Mesangial cell (primary cell): ENCODE results near the gene PCDHGA4. TPM values are rescaled to one million over a fixed set of nuclear protein-coding genes. Genes with fewer than 3 reads are reported as not detected.

ENCODE experiments used
- total RNA-seq: library from RNA; depleted of rRNA; stranded (reverse); fragments of >200 nt; gene quantifications from 2 replicates; pipeline ENCODE4 v1.2.3, GENCODE V29; 2015

PCDHGA4 gene
- total RNA-seq, result 0.33 and 2.2 TPM in 2 replicates

GRCh38 chr5:141354900-141355469 lies at the start of gene PCDHGA4:
Gene PCDHGA4, plus strand, starts transcription at chr5:141355021. Its CDS starts 87 bp downstream, at chr5:141355108.

GRCh38 chr5:141320225-141321169 lies 34.3 kb upstream of the PCDHGA4 start, which contains the start of gene TAF7:
Gene TAF7, minus strand, starts transcription at chr5:141320784. Its CDS starts 740 bp downstream, at chr5:141320044.

GRCh38 chr5:141330299-141331080 lies 24.3 kb upstream of the PCDHGA4 start, which contains the start of gene PCDHGA1:
Gene PCDHGA1, plus strand, starts transcription at chr5:141330514.

DNA sequence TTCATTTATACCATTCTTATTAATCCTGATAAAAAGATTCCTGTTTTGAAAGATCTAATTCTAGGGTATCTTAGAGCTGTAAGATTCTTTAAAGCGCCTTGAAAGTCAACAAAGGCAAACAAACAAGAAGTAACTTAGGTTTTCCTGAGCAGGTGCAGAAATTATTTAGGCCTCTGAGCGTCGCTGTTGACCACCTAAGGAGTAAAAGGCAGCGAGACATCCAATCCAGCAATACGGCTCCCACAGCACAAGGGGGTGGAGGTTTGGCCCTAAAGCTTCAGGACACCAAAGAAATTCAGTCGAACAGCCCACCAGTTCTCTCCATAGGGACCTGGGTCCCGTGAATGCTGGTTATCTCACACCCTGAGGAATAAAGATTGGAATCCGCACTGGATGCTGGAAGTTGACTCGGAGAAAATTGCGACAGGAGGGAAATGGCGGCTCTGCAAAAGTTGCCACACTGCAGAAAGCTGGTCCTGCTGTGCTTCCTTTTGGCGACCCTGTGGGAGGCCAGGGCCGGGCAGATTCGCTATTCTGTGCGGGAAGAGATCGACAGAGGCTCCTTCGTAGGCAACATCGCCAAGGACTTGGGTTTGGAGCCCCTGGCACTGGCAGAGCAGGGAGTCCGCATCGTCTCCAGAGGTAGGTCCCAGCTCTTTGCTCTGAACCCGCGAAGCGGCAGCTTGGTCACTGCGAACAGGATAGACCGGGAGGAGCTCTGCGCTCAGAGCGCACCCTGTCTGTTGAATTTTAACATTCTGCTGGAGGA lies 16.1 kb upstream of the PCDHGA4 start, which contains the start of gene PCDHGA2:
Gene PCDHGA2, plus strand, starts transcription at position 223 of the 769 bp plus-strand sequence.

GRCh38 chr5:141343242-141343952 lies 11.4 kb upstream of the PCDHGA4 start, which contains the start of gene PCDHGA3:
Gene PCDHGA3, plus strand, starts transcription at chr5:141343829. Its CDS starts 205 bp downstream, at chr5:141344034.

DNA sequence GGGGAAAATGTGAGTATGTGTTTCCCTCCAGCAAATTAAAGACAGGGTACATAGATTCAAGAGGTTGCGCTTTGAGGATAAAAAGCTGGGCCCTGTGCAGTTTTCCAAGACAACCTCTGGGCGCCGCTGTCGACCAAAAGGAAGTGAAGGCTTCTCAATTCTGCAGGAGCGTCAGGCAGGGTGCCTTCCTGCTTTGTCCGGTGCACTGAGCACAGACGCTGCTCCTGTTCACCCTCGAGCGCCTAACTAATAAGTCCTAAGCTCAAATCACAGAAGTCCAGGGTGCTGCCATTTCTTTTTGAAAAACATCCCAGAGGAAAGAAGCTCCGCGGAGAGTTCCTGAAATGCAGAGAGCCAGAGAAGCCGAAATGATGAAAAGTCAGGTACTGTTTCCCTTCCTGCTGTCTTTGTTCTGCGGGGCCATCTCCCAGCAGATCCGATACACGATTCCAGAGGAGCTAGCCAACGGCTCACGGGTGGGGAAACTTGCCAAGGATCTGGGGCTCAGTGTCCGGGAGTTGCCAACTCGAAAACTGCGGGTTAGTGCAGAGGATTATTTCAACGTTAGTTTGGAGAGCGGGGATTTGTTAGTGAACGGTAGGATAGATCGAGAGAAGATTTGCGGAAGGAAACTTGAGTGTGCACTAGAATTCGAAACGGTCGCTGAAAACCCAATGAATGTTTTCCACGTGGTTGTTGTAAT lies 4.8 kb upstream of the PCDHGA4 start, which contains the start of gene PCDHGB1:
Gene PCDHGB1, plus strand, starts transcription at position 183 of the 703 bp plus-strand sequence. Its CDS starts 162 bp downstream, at position 345.

GRCh38 chr5:141359790-141360426 lies 5.1 kb downstream of the PCDHGA4 start, which contains the start of gene PCDHGB2:
Gene PCDHGB2, plus strand, starts transcription at chr5:141359994. Its CDS starts 142 bp downstream, at chr5:141360136.

GRCh38 chr5:141363952-141364660 lies 9.3 kb downstream of the PCDHGA4 start, which contains the start of gene PCDHGA5:
Gene PCDHGA5, plus strand, starts transcription at chr5:141364162. Its CDS starts 169 bp downstream, at chr5:141364331.

DNA sequence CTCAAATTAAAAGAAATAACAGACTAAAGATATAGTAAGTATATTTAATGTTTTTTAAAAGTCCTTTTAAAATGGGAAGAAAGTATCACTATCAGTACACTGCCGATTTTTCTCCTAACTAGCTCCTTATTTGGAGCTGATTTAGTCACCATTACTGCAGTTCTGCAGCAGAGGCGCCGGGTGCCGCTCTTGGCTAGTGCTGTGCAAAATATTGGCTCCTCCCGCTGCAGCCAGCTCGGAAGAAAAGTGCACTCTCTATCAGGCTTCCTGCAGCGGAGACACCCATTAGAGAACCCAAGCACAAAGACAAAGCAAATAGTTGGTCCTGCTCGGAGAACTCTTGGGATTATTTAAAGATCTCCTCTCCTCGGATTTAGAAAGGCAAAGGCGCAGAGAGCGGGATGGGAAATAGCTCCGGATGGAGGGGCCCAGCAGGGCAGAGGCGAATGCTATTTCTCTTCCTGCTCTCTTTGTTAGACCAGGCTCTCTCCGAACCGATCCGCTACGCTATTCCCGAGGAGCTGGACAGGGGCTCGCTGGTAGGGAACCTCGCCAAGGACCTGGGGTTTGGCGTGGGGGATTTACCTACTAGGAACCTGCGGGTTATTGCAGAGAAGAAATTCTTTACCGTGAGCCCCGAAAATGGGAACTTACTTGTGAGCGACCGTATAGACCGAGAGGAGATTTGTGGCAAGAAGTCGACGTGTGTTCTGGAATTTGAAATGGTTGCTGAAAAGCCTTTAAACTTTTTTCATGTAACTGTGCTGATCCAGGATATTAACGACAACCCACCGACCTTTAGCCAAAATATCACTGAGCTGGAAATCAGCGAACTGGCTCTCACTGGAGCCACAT lies 15.4 kb downstream of the PCDHGA4 start, which contains the start of gene PCDHGB3:
Gene PCDHGB3, plus strand, starts transcription at position 249 of the 855 bp plus-strand sequence. Its CDS starts 153 bp downstream, at position 402.

DNA sequence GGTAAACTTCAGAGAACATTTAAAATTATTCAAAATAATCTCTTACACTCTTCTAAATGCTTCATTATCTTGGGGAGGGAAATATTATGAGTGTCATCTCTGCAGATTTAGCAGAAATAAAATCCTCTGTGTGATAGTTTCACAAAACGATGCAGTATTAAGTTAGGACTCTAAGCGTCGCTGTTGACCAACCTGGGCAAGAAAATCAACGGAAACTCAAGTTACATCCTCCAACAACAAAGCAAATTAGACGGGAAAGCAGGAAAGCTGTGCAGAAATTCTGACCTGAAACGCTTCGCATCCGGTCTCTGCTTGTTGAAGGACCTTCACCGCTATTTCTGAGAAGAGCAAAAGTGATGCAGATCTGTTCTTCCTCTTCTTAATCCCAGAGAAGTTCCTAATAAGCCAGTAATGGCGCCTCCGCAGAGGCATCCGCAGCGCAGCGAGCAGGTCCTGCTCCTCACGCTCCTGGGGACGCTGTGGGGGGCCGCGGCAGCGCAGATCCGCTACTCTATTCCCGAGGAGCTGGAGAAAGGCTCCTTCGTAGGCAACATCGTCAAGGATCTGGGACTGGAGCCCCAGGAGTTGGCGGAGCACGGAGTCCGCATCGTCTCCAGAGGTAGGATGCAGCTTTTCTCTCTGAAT lies 19.0 kb downstream of the PCDHGA4 start, which contains the start of gene PCDHGA6:
Gene PCDHGA6, plus strand, starts transcription at position 219 of the 645 bp plus-strand sequence. Its CDS starts 193 bp downstream, at position 412.

DNA sequence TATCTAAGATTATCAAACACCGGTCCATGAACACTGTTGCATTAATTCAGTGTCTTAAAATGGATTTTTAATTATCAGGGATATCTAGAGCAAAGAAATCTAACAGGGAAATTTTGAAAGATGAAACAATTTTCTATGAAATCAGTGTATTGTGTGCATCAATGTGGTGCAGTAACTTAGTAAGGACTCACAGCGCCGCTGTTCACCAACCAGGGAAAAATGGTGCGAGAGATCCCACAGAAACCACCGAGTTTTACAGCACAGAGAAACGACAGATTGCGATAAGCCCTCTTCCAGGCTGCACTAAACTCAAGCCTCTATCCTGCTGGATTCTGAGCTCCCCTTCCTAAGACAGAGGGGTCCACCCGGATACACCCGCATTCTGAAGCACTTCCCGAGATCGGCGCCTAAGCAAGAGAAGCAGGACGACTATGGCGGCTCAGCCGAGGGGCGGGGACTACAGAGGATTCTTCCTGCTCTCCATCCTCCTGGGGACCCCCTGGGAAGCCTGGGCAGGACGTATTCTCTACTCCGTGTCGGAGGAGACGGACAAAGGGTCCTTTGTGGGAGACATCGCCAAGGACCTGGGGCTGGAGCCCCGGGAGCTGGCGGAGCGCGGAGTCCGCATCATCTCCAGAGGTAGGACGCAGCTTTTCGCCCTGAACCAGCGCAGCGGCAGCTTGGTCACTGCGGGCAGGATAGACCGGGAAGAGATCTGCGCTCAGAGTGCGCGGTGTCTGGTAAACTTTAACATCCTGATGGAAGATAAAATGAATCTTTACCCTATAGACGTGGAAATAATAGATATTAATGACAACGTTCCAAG lies 27.9 kb downstream of the PCDHGA4 start, which contains the start of gene PCDHGA7:
Gene PCDHGA7, plus strand, starts transcription at position 274 of the 826 bp plus-strand sequence. Its CDS starts 158 bp downstream, at position 432.

DNA sequence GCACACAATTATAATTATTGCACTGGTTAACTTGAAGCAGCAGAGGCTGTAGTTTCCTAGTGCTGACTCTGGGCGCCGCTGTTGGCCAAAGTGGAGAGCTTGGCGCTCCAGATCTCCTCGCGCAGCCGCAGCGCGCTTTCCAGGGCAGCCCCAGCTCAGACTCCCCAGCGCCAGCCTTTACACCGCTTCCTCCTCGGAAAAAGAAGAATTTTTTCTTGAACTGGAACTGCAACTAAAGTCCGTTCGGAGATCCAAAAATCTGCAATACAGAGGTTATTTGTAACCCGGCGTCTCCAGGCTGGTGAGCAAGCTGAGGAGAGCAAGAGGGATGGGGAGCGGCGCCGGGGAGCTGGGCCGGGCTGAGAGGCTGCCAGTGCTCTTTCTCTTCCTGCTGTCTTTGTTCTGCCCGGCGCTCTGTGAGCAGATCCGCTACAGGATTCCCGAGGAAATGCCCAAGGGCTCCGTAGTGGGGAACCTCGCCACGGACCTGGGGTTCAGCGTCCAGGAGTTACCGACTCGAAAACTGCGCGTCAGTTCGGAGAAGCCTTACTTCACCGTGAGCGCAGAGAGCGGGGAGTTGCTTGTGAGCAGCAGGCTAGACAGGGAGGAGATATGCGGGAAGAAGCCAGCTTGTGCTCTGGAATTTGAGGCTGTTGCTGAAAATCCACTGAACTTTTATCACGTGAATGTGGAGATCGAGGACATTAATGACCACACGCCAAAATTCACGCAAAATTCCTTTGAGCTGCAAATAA lies 32.9 kb downstream of the PCDHGA4 start, which contains the start of gene PCDHGB4:
Gene PCDHGB4, plus strand, starts transcription at position 142 of the 755 bp plus-strand sequence. Its CDS starts 187 bp downstream, at position 329.

DNA sequence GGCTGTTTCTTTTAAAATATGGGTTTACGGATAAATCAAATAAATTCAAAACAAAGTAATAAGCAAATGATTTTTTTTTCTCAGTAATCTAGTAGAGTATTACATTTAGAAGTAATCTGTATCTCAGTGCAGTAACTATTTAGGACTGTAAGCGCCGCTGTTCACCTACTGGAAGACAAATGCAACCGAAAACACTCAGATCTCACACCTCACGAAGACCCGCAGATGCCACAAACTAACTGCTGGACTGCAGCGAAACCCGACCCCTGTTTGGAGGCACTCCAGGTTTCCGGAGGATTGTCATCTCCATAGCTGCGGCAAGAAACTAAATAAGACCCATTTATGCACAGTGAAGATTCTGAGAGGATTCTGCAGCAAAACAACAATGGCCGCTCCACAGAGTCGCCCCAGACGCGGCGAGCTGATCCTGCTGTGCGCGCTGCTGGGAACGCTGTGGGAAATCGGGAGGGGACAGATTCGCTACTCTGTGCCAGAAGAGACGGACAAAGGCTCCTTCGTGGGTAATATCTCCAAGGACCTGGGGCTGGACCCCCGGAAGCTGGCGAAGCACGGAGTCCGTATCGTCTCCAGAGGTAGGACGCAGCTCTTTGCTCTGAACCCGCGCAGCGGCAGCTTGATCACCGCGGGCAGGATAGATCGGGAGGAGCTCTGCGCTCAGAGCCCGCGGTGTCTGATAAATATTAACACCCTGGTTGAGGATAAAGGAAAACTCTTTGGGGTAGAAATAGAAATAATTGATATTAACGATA lies 37.8 kb downstream of the PCDHGA4 start, which contains the start of gene PCDHGA8:
Gene PCDHGA8, plus strand, starts transcription at position 205 of the 770 bp plus-strand sequence. Its CDS starts 181 bp downstream, at position 386.

